Urinary bladder (tissue), 4 donors: ENCODE data around the gene ATP8B2. TPM values are rescaled to one million over a fixed set of nuclear protein-coding genes. Genes with fewer than 3 reads are reported as not detected.
"Not testable (repeated sequence)": the region's sequence is repeated elsewhere in the genome, so short reads cannot be mapped to it uniquely, and the experiment has no call there.

ENCODE experiments used
- DNase-seq: peaks from one replicate; pipeline ENCODE4 v3.0.0-alpha.2; 2015; ENCODE audit errors: extremely low spot score
- H3K27ac ChIP-seq: one replicate; pipeline ENCODE4 v1.5.1; 2013; ENCODE audit warnings: low read depth, mild to moderate bottlenecking, moderate library complexity
- H3K36me3 ChIP-seq: one replicate; pipeline ENCODE4 v1.6.1; 2013; ENCODE audit warnings: mild to moderate bottlenecking, moderate library complexity; ENCODE audit not compliant: insufficient read depth
- H3K4me1 ChIP-seq: one replicate; pipeline ENCODE4 v1.6.1; 2013; ENCODE audit warnings: mild to moderate bottlenecking, moderate library complexity; ENCODE audit not compliant: insufficient read depth
- H3K4me3 ChIP-seq: one replicate; pipeline ENCODE4 v1.5.1; 2013; ENCODE audit warnings: low read depth, low read length
- WGBS: extraction: QIAGEN DNeasy Blood & Tissue Kit; methylation state at CpG from one replicate; pipeline ENCODE4 v1.1.7; 2013; 5-methylcytosine and 5-hydroxymethylcytosine counted together
- polyA plus RNA-seq: library from polyadenylated mRNA; stranded (reverse); fragments of 200-250 nt; gene quantifications from one replicate; pipeline ENCODE4 v1.2.3, GENCODE V29; 2013
- total RNA-seq: library from RNA; depleted of rRNA; stranded (reverse); fragments of >200 nt; gene quantifications from one replicate; pipeline ENCODE4 v1.2.3, GENCODE V29; 2014
- donor health status: healthy with polysubstance abuse.
- donor health status: healthy.

The ATP8B2 gene
- total and polyA plus RNA-seq, 2 donors: 42.2 to 45.4 TPM

- Histone ChIP-seq H3K4me3 (no peak overlapping the region), H3K27ac (no peak overlapping the region), H3K4me1 (no peaks in the 10 kb centered on the region), H3K36me3 (no peaks in the 10 kb centered on the region)
- DNase-seq: no peak
- 84% methylated on average over 10 of the region's 10 CpGs for WGBS
Measured at GRCh38 chr1:154313066-154313356, 12.3 kb upstream of the ATP8B2 start.

- H3K27ac ChIP-seq, H3K36me3 ChIP-seq, H3K4me3 ChIP-seq, H3K4me1 ChIP-seq, DNase-seq: not testable (repeated sequence)
- WGBS: 77% methylated on average over 3 of the region's 3 CpGs
Measured at GRCh38 chr1:154314226-154314625, 11.1 kb upstream of the ATP8B2 start.

- Histone ChIP-seq H3K27ac (no peak overlapping the region), H3K36me3 (no peaks in the 10 kb centered on the region), H3K4me1 (no peaks in the 10 kb centered on the region), H3K4me3 (no peak overlapping the region)
- no peak for DNase-seq
- 30% methylated on average over 1 of the region's 1 CpG for WGBS
Measured at GRCh38 chr1:154316704-154317103, 8.6 kb upstream of the ATP8B2 start.

GRCh38 chr1:154318386-154318785 lies 6.9 kb upstream of the ATP8B2 start:
- Histone ChIP-seq H3K27ac (no peak overlapping the region), H3K4me3 (no peak overlapping the region), H3K36me3 (no peaks in the 10 kb centered on the region), H3K4me1 (no peaks in the 10 kb centered on the region)
- DNase-seq: no peak
- 61% methylated on average over 4 of the region's 4 CpGs for WGBS

GRCh38 chr1:154320882-154321608 lies 4.3 kb upstream of the ATP8B2 start, which contains the start of gene AQP10:
Gene AQP10 (plus strand): TSS chr1:154321093. CDS start chr1:154321156, 63 bp downstream.
- Histone ChIP-seq H3K4me3 (no peak within 1 kb of the TSS), H3K27ac (no peak within 1 kb of the TSS), H3K4me1 (no peaks in the 10 kb centered on the region), H3K36me3 (no peaks in the 10 kb centered on the region)
- WGBS: 27% methylated on average over 9 of the region's 9 CpGs
- DNase-seq: peak; percentile 21

DNA sequence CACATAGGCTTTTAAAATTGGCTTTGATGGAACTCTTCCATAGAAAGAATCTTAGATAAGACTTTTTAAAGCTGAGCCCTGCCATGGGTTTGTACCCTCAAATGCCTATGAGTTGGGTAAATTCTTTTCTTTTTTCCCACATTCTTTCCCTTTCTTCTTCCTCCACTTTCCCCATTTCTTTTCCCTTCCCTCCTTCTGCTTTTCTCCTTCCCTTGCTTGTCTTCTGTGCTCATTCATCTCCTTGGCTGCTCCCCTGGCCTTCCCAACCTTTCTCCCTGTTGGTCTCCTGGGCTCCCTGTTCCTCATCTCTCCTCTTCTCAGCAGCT lies 3.8 kb upstream of the ATP8B2 start:
- H3K4me1 ChIP-seq, H3K4me3 ChIP-seq, DNase-seq, H3K27ac ChIP-seq, H3K36me3 ChIP-seq: not testable (repeated sequence)

GRCh38 chr1:154323493-154323892 lies 1.8 kb upstream of the ATP8B2 start:
- DNase-seq: no peak
- Histone ChIP-seq H3K4me1 (no peaks in the 10 kb centered on the region), H3K36me3 (no peaks in the 10 kb centered on the region), H3K27ac (no peak overlapping the region), H3K4me3 (no peak overlapping the region)
- WGBS: 86% methylated on average over 7 of the region's 7 CpGs

DNA sequence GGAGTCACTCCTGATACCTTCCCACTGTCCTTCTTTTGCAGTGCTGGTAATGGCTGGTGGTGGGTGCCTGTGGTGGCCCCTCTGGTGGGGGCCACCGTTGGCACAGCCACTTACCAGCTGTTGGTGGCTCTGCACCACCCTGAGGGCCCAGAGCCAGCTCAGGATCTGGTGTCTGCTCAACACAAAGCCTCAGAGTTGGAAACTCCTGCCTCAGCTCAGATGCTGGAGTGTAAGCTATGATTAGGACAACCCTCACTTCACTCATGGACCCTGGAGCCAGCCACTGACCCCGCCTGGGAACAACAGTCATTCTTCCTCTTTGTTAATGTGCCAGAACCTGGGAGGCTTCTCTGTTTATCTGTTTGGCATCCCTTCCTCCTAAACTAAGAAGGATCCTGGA lies 1.1 kb upstream of the ATP8B2 start:
- Histone ChIP-seq H3K4me3 (no peak overlapping the region), H3K36me3 (no peaks in the 10 kb centered on the region), H3K27ac (no peak overlapping the region), H3K4me1 (no peaks in the 10 kb centered on the region)
- DNase-seq: no peak
- whole genome bisulfite sequencing: 59% methylated on average over 2 of the region's 2 CpGs

- no peaks in the 10 kb centered on the region for H3K4me1 ChIP-seq
- no peaks in the 10 kb centered on the region for H3K36me3 ChIP-seq
- 2% methylated on average over 63 of the region's 63 CpGs for WGBS
- peak overlapping the region; percentile 91 for H3K4me3 ChIP-seq
- no peak for DNase-seq
- peak overlapping the region; percentile 88 for H3K27ac ChIP-seq
Measured at GRCh38 chr1:154325583-154326545, 539 bp downstream of the ATP8B2 start.

DNA sequence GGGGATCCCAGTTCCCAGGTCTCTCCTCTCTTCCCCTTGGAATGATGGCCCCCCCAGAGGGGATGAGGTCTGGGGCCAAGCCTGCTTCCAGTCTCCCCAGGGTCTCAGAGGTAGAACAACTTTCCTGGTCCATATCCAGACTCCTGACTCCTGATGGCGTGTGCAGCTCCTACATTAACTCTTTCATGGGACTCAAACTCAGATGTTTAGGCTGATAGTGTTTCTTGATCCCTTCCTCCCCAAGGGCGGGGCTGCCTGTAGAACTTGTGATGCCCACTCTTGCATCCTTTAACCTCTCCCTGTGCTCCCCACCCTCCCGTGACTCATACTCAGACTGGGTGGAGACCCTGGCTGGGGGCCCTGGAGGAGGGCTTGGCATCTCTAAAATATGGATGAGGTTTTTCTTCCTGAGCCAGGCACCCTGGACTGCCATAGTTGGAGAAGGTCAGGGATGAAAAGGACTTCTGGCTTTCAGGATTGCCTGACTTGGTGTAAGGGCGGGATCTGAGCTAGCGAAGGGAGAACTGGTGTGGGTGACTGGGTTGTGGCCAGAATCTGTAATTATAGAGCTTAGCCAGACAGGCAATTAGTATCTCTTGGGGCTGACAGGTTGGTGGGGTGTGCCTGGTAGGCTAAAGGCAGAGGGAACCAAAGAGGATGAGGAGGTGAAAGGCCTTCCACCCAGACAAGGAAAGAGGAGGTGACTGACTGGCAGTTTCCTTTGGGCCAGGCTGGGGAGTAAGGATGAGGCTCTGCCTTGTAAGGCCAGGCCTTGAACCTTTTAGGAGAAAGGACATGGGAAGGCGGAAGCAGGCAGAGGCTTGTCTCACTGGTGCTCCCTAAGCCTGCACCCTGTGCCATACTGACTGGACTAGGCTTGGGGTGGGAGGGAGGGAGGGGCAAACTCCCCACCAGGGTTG lies 1.5 kb downstream of the ATP8B2 start:
- Histone ChIP-seq H3K4me1 (no peaks in the 10 kb centered on the region), H3K27ac (peak overlapping the region; percentile 43), H3K36me3 (peaks cover 3% of the 10 kb centered on the region), H3K4me3 (no peak overlapping the region)
- DNase-seq: no peak
- 38% methylated on average over 6 of the region's 6 CpGs for WGBS

- WGBS: 42% methylated on average over 5 of the region's 5 CpGs
- DNase-seq: no peak
- Histone ChIP-seq H3K4me3 (peak overlapping the region; percentile 51), H3K36me3 (peaks cover 3% of the 10 kb centered on the region), H3K27ac (peak overlapping the region; percentile 27), H3K4me1 (no peaks in the 10 kb centered on the region)
Measured at GRCh38 chr1:154327466-154328317, 2.4 kb downstream of the ATP8B2 start.

DNA sequence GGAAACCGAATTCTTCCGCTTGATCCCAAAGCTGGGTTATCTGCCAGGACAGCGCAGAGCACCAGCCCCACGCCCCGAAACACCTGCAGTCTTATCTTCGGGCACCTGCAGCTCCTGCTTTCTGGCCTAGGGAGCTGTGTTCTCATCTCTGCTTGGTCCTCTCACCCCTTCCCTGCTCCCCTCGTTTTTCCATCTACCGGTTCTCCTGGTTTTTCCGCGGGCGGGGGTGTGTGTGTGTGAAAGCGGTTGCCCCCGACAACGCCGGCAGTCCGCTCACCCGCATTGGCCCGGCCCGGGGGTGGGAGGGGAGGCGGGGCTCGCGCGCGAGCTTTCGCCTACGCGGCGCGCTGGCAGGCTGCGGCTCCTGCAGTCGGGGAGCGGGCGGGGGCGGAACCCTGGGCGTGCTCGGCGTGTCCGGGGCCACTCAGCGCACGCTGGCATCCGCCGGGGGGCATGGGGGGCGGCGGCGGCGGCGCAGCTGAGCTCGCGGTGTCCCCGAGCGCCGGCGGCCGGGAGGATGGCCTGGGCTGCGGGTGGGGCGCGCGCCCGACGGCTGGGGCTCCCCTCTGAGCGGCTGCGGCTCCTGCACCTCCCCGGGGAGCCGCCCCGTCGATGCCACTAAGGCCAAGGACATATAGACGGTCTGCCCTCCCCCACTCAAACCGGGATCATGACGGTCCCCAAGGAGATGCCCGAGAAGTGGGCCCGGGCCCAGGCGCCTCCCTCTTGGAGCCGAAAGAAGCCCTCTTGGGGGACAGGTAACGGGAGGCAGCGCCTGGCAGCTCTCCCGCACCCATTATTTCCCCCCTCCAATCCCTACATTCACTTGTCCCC lies 3.2 kb downstream of the ATP8B2 start:
- Histone ChIP-seq H3K4me1 (no peaks in the 10 kb centered on the region), H3K27ac (peak overlapping the region; percentile 69), H3K4me3 (peak overlapping the region; percentile 51), H3K36me3 (peaks cover 3% of the 10 kb centered on the region)
- peak; percentile 31 for DNase-seq
- WGBS: 5% methylated on average over 66 of the region's 76 CpGs
